ENCODE measurements around the gene ZC3H18.

ZC3H18 gene

GRCh38 chr16:88623858-88624257 lies 53.7 kb downstream of the ZC3H18 start:
- Mint-ChIP-seq H3K27me3 (no peaks in the 10 kb centered on the region), H3K4me3 (no peak overlapping the region), H3K27ac (no peak overlapping the region), H3K9me3 (no peaks in the 10 kb centered on the region), H3K36me3 (ENCODE audit: low read depth) (peaks cover 33% of the 10 kb centered on the region), H3K4me1 (peaks cover 27% of the 10 kb centered on the region)
- no peak for DNase-seq
- ATAC-seq: no peak

- peaks cover 37% of the 10 kb centered on the region for H3K36me3 Mint-ChIP-seq (ENCODE audit: low read depth)
- H3K27ac Mint-ChIP-seq: no peak overlapping the region
- H3K4me3 Mint-ChIP-seq: no peak overlapping the region
- DNase-seq (no peak), ATAC-seq (no peak)
- H3K27me3 Mint-ChIP-seq: no peaks in the 10 kb centered on the region
- no peaks in the 10 kb centered on the region for H3K9me3 Mint-ChIP-seq
- peaks cover 21% of the 10 kb centered on the region for H3K4me1 Mint-ChIP-seq
Measured at GRCh38 chr16:88624481-88624880, 54.3 kb downstream of the ZC3H18 start.

- H3K27ac Mint-ChIP-seq: no peak overlapping the region
- H3K9me3 Mint-ChIP-seq: no peaks in the 10 kb centered on the region
- H3K4me3 Mint-ChIP-seq: no peak overlapping the region
- no peak for DNase-seq
- ATAC-seq: no peak
- H3K36me3 Mint-ChIP-seq (ENCODE audit: low read depth): peaks cover 38% of the 10 kb centered on the region
- H3K27me3 Mint-ChIP-seq: no peaks in the 10 kb centered on the region
- peaks cover 15% of the 10 kb centered on the region for H3K4me1 Mint-ChIP-seq
Measured at GRCh38 chr16:88624977-88625576, 54.9 kb downstream of the ZC3H18 start.

GRCh38 chr16:88626646-88627045 lies 56.4 kb downstream of the ZC3H18 start:
- H3K4me3 Mint-ChIP-seq: no peak overlapping the region
- H3K4me1 Mint-ChIP-seq: peaks cover 3% of the 10 kb centered on the region
- H3K36me3 Mint-ChIP-seq (ENCODE audit: low read depth): peaks cover 32% of the 10 kb centered on the region
- DNase-seq (no peak), ATAC-seq (no peak)
- H3K9me3 Mint-ChIP-seq: no peaks in the 10 kb centered on the region
- H3K27me3 Mint-ChIP-seq: no peaks in the 10 kb centered on the region
- no peak overlapping the region for H3K27ac Mint-ChIP-seq

- Mint-ChIP-seq H3K4me3 (no peak overlapping the region), H3K27me3 (no peaks in the 10 kb centered on the region), H3K4me1 (peaks cover 2% of the 10 kb centered on the region), H3K9me3 (no peaks in the 10 kb centered on the region), H3K27ac (no peak overlapping the region), H3K36me3 (ENCODE audit: low read depth) (peaks cover 32% of the 10 kb centered on the region)
- no peak for DNase-seq
- no peak for ATAC-seq
Measured at GRCh38 chr16:88627531-88628411, 57.6 kb downstream of the ZC3H18 start.

- ATAC-seq (no peak), DNase-seq (no peak)
- Mint-ChIP-seq H3K27ac (no peak overlapping the region), H3K27me3 (no peaks in the 10 kb centered on the region), H3K36me3 (ENCODE audit: low read depth) (peaks cover 25% of the 10 kb centered on the region), H3K4me1 (peaks cover 8% of the 10 kb centered on the region), H3K4me3 (no peak overlapping the region), H3K9me3 (no peaks in the 10 kb centered on the region)
Measured at GRCh38 chr16:88628512-88628974, 58.3 kb downstream of the ZC3H18 start.

- peaks cover 24% of the 10 kb centered on the region for H3K36me3 Mint-ChIP-seq (ENCODE audit: low read depth)
- DNase-seq (no peak), ATAC-seq (no peak)
- no peak overlapping the region for H3K27ac Mint-ChIP-seq
- no peak overlapping the region for H3K4me3 Mint-ChIP-seq
- no peaks in the 10 kb centered on the region for H3K27me3 Mint-ChIP-seq
- H3K9me3 Mint-ChIP-seq: no peaks in the 10 kb centered on the region
- H3K4me1 Mint-ChIP-seq: peaks cover 18% of the 10 kb centered on the region
Measured at GRCh38 chr16:88629835-88630234, 59.6 kb downstream of the ZC3H18 start.

- no peak for DNase-seq
- no peaks in the 10 kb centered on the region for H3K27me3 Mint-ChIP-seq
- no peak for ATAC-seq
- H3K4me1 Mint-ChIP-seq: peaks cover 23% of the 10 kb centered on the region
- H3K4me3 Mint-ChIP-seq: no peak overlapping the region
- no peaks in the 10 kb centered on the region for H3K9me3 Mint-ChIP-seq
- peaks cover 22% of the 10 kb centered on the region for H3K36me3 Mint-ChIP-seq (ENCODE audit: low read depth)
- H3K27ac Mint-ChIP-seq: no peak overlapping the region
Measured at GRCh38 chr16:88630433-88630832, 60.2 kb downstream of the ZC3H18 start.

GRCh38 chr16:88630941-88631340 lies 60.7 kb downstream of the ZC3H18 start:
- ATAC-seq (no peak), DNase-seq (no peak)
- H3K36me3 Mint-ChIP-seq (ENCODE audit: low read depth): peaks cover 20% of the 10 kb centered on the region

GRCh38 chr16:88631384-88631783 lies 61.2 kb downstream of the ZC3H18 start:
- Mint-ChIP-seq H3K9me3 (no peaks in the 10 kb centered on the region), H3K27me3 (no peaks in the 10 kb centered on the region), H3K27ac (no peak overlapping the region), H3K36me3 (ENCODE audit: low read depth) (peaks cover 19% of the 10 kb centered on the region), H3K4me3 (no peak overlapping the region), H3K4me1 (peaks cover 31% of the 10 kb centered on the region)
- ATAC-seq (no peak), DNase-seq (no peak)

More at GRCh38 chr16:88630941-88631340, 60.7 kb downstream of the ZC3H18 start:
- H3K27me3 Mint-ChIP-seq: no peaks in the 10 kb centered on the region
- no peak overlapping the region for H3K27ac Mint-ChIP-seq
- H3K9me3 Mint-ChIP-seq: no peaks in the 10 kb centered on the region
- peaks cover 26% of the 10 kb centered on the region for H3K4me1 Mint-ChIP-seq
- H3K4me3 Mint-ChIP-seq: no peak overlapping the region

- Mint-ChIP-seq H3K4me3 (no peak overlapping the region), H3K27ac (no peak overlapping the region), H3K36me3 (ENCODE audit: low read depth) (peaks cover 14% of the 10 kb centered on the region)
Measured at GRCh38 chr16:88631920-88632586, 61.9 kb downstream of the ZC3H18 start.

GRCh38 chr16:88632587-88632930 lies 62.4 kb downstream of the ZC3H18 start:
- DNase-seq: no peak
- no peak overlapping the region for H3K4me3 Mint-ChIP-seq
- ATAC-seq: no peak
- H3K27me3 Mint-ChIP-seq: peaks cover 4% of the 10 kb centered on the region
- peaks cover 38% of the 10 kb centered on the region for H3K4me1 Mint-ChIP-seq
- peaks cover 4% of the 10 kb centered on the region for H3K9me3 Mint-ChIP-seq
- H3K36me3 Mint-ChIP-seq (ENCODE audit: low read depth): peaks cover 17% of the 10 kb centered on the region
- no peak overlapping the region for H3K27ac Mint-ChIP-seq

More at GRCh38 chr16:88631920-88632586, 61.9 kb downstream of the ZC3H18 start:
- Mint-ChIP-seq H3K27me3 (peaks cover under 1% of the 10 kb centered on the region), H3K4me1 (peaks cover 33% of the 10 kb centered on the region), H3K9me3 (peaks cover 1% of the 10 kb centered on the region)
- DNase-seq: no peak
- ATAC-seq: no peak

GRCh38 chr16:88633684-88634140 lies 63.5 kb downstream of the ZC3H18 start:
- Mint-ChIP-seq H3K9me3 (peaks cover 4% of the 10 kb centered on the region), H3K27me3 (peaks cover 14% of the 10 kb centered on the region), H3K4me3 (peak overlapping the region; percentile 61), H3K4me1 (peaks cover 46% of the 10 kb centered on the region), H3K36me3 (ENCODE audit: low read depth) (peaks cover 14% of the 10 kb centered on the region), H3K27ac (no peak overlapping the region)
- peak; percentile 77 for DNase-seq
- ATAC-seq: peak; percentile 52

- H3K9me3 Mint-ChIP-seq: peaks cover 4% of the 10 kb centered on the region
- DNase-seq (peak; percentile 68), ATAC-seq (peak; percentile 35)
- H3K36me3 Mint-ChIP-seq (ENCODE audit: low read depth): peaks cover 11% of the 10 kb centered on the region
- H3K27me3 Mint-ChIP-seq: peaks cover 15% of the 10 kb centered on the region
- H3K4me1 Mint-ChIP-seq: peaks cover 48% of the 10 kb centered on the region
- peak overlapping the region; percentile 42 for H3K27ac Mint-ChIP-seq
- H3K4me3 Mint-ChIP-seq: peak overlapping the region; percentile 61
Measured at GRCh38 chr16:88634141-88634993, 64.2 kb downstream of the ZC3H18 start.

All from activated naive CD8-positive, alpha-beta T cell treated with anti-CD3 and anti-CD28 coated beads, Interleukin-2, amount 50 U/mL, for 24 hours (primary cell).